GM23248 (cell line): ENCODE results near the gene CCDC149. TPM values are rescaled to one million over a fixed set of nuclear protein-coding genes. Genes with fewer than 3 reads are reported as not detected.

Source experiments
- DNase-seq: peaks from one replicate; pipeline ENCODE4 v3.0.0-alpha.2; 2015
- H2AFZ ChIP-seq: fragments of 200-600 bp; sonication (generic); 2 replicates; pipeline ENCODE4 v1.6.1; 2016; ENCODE audit warnings: antibody characterized with exemption
- H3F3A ChIP-seq: fragments of 200-600 bp; sonication (generic); 2 replicates; pipeline ENCODE4 v1.6.1; 2016; ENCODE audit warnings: mild to moderate bottlenecking, antibody characterized with exemption, mixed run types; ENCODE audit not compliant: insufficient read depth
- H3K27ac ChIP-seq: fragments of 200-600 bp; sonication (generic); 2 replicates; pipeline ENCODE4 v1.5.1; 2016; ENCODE audit warnings: mild to moderate bottlenecking
- H3K27me3 ChIP-seq: fragments of 200-600 bp; sonication (generic); replicated peaks from 2 replicates; pipeline ENCODE4 v1.6.1; 2016; ENCODE audit warnings: mild to moderate bottlenecking; ENCODE audit not compliant: insufficient read depth
- H3K36me3 ChIP-seq: fragments of 200-600 bp; sonication (generic); 2 replicates; pipeline ENCODE4 v1.6.1; 2016; ENCODE audit warnings: low read depth, mild to moderate bottlenecking
- H3K4me1 ChIP-seq: fragments of 200-600 bp; sonication (generic); 2 replicates; pipeline ENCODE4 v1.6.1; 2016; ENCODE audit warnings: mild to moderate bottlenecking; ENCODE audit not compliant: insufficient read depth
- H3K4me2 ChIP-seq: fragments of 200-600 bp; sonication (generic); one replicate; pipeline ENCODE4 v1.6.1; 2016; ENCODE audit warnings: mild to moderate bottlenecking; ENCODE audit not compliant: unreplicated experiment
- H3K4me3 ChIP-seq: fragments of 200-600 bp; sonication (generic); 2 replicates; pipeline ENCODE4 v1.5.1; 2016; ENCODE audit warnings: mild to moderate bottlenecking
- H3K79me2 ChIP-seq: fragments of 200-600 bp; sonication (generic); 2 replicates; pipeline ENCODE4 v1.6.1; 2016; ENCODE audit warnings: mild to moderate bottlenecking; ENCODE audit not compliant: insufficient read depth
- H3K9ac ChIP-seq: fragments of 200-600 bp; sonication (generic); 2 replicates; pipeline ENCODE4 v1.6.1; 2016; ENCODE audit warnings: mild to moderate bottlenecking
- H3K9me2 ChIP-seq: fragments of 200-600 bp; sonication (generic); 2 replicates; pipeline ENCODE4 v1.6.1; 2016; ENCODE audit warnings: mixed run types, mild to moderate bottlenecking, moderate library complexity; ENCODE audit not compliant: insufficient read depth
- H3K9me3 ChIP-seq: fragments of 200-600 bp; sonication (generic); one replicate; pipeline ENCODE4 v1.6.1; 2017; ENCODE audit warnings: low read depth
- H4K20me1 ChIP-seq: fragments of 200-600 bp; sonication (generic); 2 replicates; pipeline ENCODE4 v1.6.0; 2016; ENCODE audit not compliant: insufficient read depth
- EZH2 ChIP-seq: fragments of 200-600 bp; sonication (generic); IDR thresholded peaks from 2 replicates; pipeline ENCODE4 v1.6.1; 2018; ENCODE audit warnings: antibody characterized with exemption, mild to moderate bottlenecking; ENCODE audit not compliant: insufficient read depth, poor library complexity, severe bottlenecking
- EZH2phosphoT487 ChIP-seq: fragments of 200-600 bp; sonication (generic); IDR thresholded peaks from 2 replicates; pipeline ENCODE4 v1.6.1; 2018; ENCODE audit warnings: antibody characterized with exemption, moderate library complexity, mild to moderate bottlenecking, low read depth; ENCODE audit not compliant: insufficient read depth
- WGBS, 2 experiments: methylation state at CpG; one replicate each; pipeline ENCODE4 v1.1.6; 2015 to 2017; ENCODE audit warnings: low lambda C conversion rate in 2 of 2, low coverage in 1 of 2; ENCODE audit errors: missing lambda C conversion rate in 2 of 2; 5-methylcytosine and 5-hydroxymethylcytosine counted together
- in situ Hi-C: fragments of 300-500 bp; cut with MboI; formaldehyde crosslinking; loops from 2 replicates; pipeline ENCODE4 v1.15.0; 2020
- polyA plus RNA-seq: library from polyadenylated mRNA; unstranded; fragments of >200 nt; fragmentation: Nextera tagmentation; extraction: Ambion mirVana; gene quantifications from 2 replicates; pipeline ENCODE4 v1.2.1, GENCODE V29; 2016
- total RNA-seq: library from RNA; depleted of rRNA; stranded (reverse); fragments of >200 nt; shearing (Covaris generic); gene quantifications from 2 replicates; pipeline ENCODE4 v1.2.3, GENCODE V29; 2014

CCDC149 gene
- total and polyA plus RNA-seq, 2 experiments from 2014 or later: 6.1 to 9.7 TPM

GRCh38 chr4:24877868-24878635 is 34.8 kb downstream of the CCDC149 start:
- Histone ChIP-seq H3K4me1 (no peaks in the 10 kb centered on the region), H3K4me2 (no peak overlapping the region), H4K20me1 (no peaks in the 10 kb centered on the region), H2AFZ (no peak overlapping the region), H3K9ac (no peak overlapping the region), H3K79me2 (no peaks in the 10 kb centered on the region), H3F3A (no peaks in the 10 kb centered on the region), H3K9me2 (no peaks in the 10 kb centered on the region), H3K27me3 (no peaks in the 10 kb centered on the region), H3K4me3 (no peak overlapping the region), H3K36me3 (no peaks in the 10 kb centered on the region), H3K9me3 (no peaks in the 10 kb centered on the region), H3K27ac (no peak overlapping the region)
- no peak for TF ChIP-seq EZH2
- DNase-seq: no peak
- WGBS, 2 experiments: 68 to 71% methylated on average over 9 of the region's 9 CpGs
- in situ Hi-C loops: no loop called here

- H3K79me2 ChIP-seq: no peaks in the 10 kb centered on the region
- no peaks in the 10 kb centered on the region for H3K9me3 ChIP-seq
- TF ChIP-seq EZH2 (no peak), EZH2phosphoT487 (no peak)
- no peaks in the 10 kb centered on the region for H3K9me2 ChIP-seq
- H3F3A ChIP-seq: no peaks in the 10 kb centered on the region
- no peak overlapping the region for H3K27ac ChIP-seq
- H3K4me2 ChIP-seq: no peak overlapping the region
- no peaks in the 10 kb centered on the region for H3K4me1 ChIP-seq
- no peaks in the 10 kb centered on the region for H3K36me3 ChIP-seq
- in situ Hi-C loops: no loop called here
- no peaks in the 10 kb centered on the region for H4K20me1 ChIP-seq
- no peaks in the 10 kb centered on the region for H3K27me3 ChIP-seq
- 96 to 97% methylated on average over 6 of the region's 6 CpGs for WGBS, 2 experiments
- H3K4me3 ChIP-seq: no peak overlapping the region
- H2AFZ ChIP-seq: no peak overlapping the region
- DNase-seq: no peak
- H3K9ac ChIP-seq: no peak overlapping the region
Measured at GRCh38 chr4:24876431-24876830, 36.4 kb downstream of the CCDC149 start.

- 82 to 84% methylated on average over 2 of the region's 2 CpGs for WGBS, 2 experiments
- no peak overlapping the region for H3K4me3 ChIP-seq
- no peaks in the 10 kb centered on the region for H3K36me3 ChIP-seq
- H3K27ac ChIP-seq: no peak overlapping the region
- H3K9me3 ChIP-seq: no peaks in the 10 kb centered on the region
- no peaks in the 10 kb centered on the region for H3K4me1 ChIP-seq
- DNase-seq: no peak
- H3K9ac ChIP-seq: no peak overlapping the region
- in situ Hi-C loops: no loop called here
- H3F3A ChIP-seq: no peaks in the 10 kb centered on the region
- H3K27me3 ChIP-seq: no peaks in the 10 kb centered on the region
- no peaks in the 10 kb centered on the region for H4K20me1 ChIP-seq
- no peak overlapping the region for H3K4me2 ChIP-seq
- H2AFZ ChIP-seq: no peak overlapping the region
- no peaks in the 10 kb centered on the region for H3K9me2 ChIP-seq
- no peaks in the 10 kb centered on the region for H3K79me2 ChIP-seq
- TF ChIP-seq EZH2: no peak
- TF ChIP-seq EZH2phosphoT487: no peak
Measured at GRCh38 chr4:24872720-24873119, 40.1 kb downstream of the CCDC149 start.

GRCh38 chr4:24871210-24871609 is 41.6 kb downstream of the CCDC149 start:
- Histone ChIP-seq H3K79me2 (no peaks in the 10 kb centered on the region), H3K4me3 (no peak overlapping the region), H3K4me1 (no peaks in the 10 kb centered on the region), H3K9me3 (no peaks in the 10 kb centered on the region), H3K36me3 (no peaks in the 10 kb centered on the region), H3K27me3 (no peaks in the 10 kb centered on the region), H3K9me2 (no peaks in the 10 kb centered on the region), H3K4me2 (no peak overlapping the region), H3K27ac (no peak overlapping the region), H4K20me1 (no peaks in the 10 kb centered on the region), H3K9ac (no peak overlapping the region), H3F3A (no peaks in the 10 kb centered on the region), H2AFZ (no peak overlapping the region)
- no peak for DNase-seq
- in situ Hi-C loops: no loop called here
- TF ChIP-seq EZH2 (no peak), EZH2phosphoT487 (no peak)
- 56% methylated on average over 3 of the region's 3 CpGs for WGBS, 2 experiments
